Smooth muscle cell (in vitro differentiated cells): ENCODE data around the gene CASK. TPM values are rescaled to one million over a fixed set of nuclear protein-coding genes. Genes with fewer than 3 reads are reported as not detected.

Source experiments
- DNase-seq: peaks from one replicate; lab custom pipeline; 2025; ENCODE audit not compliant: unreplicated experiment; lab: John Stamatoyannopoulos, UW
- H2AFZ ChIP-seq: fragments of 200-600 bp; sonication (generic); 2 replicates; pipeline ENCODE4 v1.6.0; 2016; ENCODE audit warnings: antibody characterized with exemption, low read depth, mild to moderate bottlenecking
- H3F3A ChIP-seq: fragments of 200-600 bp; sonication (generic); 2 replicates; pipeline ENCODE4 v1.6.0; 2017; ENCODE audit warnings: antibody characterized with exemption, low read depth
- H3K27ac ChIP-seq: fragments of 200-600 bp; sonication (generic); 2 replicates; pipeline ENCODE4 v1.5.1; 2016; ENCODE audit warnings: low read depth, mild to moderate bottlenecking
- H3K27me3 ChIP-seq: fragments of 200-600 bp; sonication (generic); 2 replicates; pipeline ENCODE4 v1.6.1; 2016; ENCODE audit warnings: low read depth, mild to moderate bottlenecking
- H3K36me3 ChIP-seq: fragments of 200-600 bp; sonication (generic); 2 replicates; pipeline ENCODE4 v1.5.1; 2016; ENCODE audit warnings: low read depth
- H3K4me1 ChIP-seq: fragments of 200-600 bp; sonication (generic); 2 replicates; pipeline ENCODE4 v1.5.1; 2016; ENCODE audit warnings: low read depth
- H3K4me2 ChIP-seq: fragments of 200-600 bp; sonication (generic); 2 replicates; pipeline ENCODE4 v1.6.0; 2016; ENCODE audit warnings: mild to moderate bottlenecking
- H3K4me3 ChIP-seq: fragments of 200-600 bp; sonication (generic); 2 replicates; pipeline ENCODE4 v1.5.1; 2016; ENCODE audit warnings: mild to moderate bottlenecking
- H3K79me2 ChIP-seq: fragments of 200-600 bp; sonication (generic); 2 replicates; pipeline ENCODE4 v1.6.0; 2016; ENCODE audit warnings: low read depth, mild to moderate bottlenecking
- H3K9ac ChIP-seq: fragments of 200-600 bp; sonication (generic); 2 replicates; pipeline ENCODE4 v1.6.0; 2016; ENCODE audit warnings: low read depth
- H3K9me3 ChIP-seq: fragments of 200-600 bp; sonication (generic); replicated peaks from 2 replicates; pipeline ENCODE4 v1.5.1; 2016; ENCODE audit warnings: low read depth
- H4K20me1 ChIP-seq: fragments of 200-600 bp; sonication (generic); 2 replicates; pipeline ENCODE4 v1.6.0; 2016; ENCODE audit warnings: low read depth
- CTCF ChIP-seq: fragments of 200-600 bp; sonication (generic); IDR thresholded peaks from 2 replicates; pipeline ENCODE4 v1.5.1; 2017; ENCODE audit warnings: borderline replicate concordance, mild to moderate bottlenecking, antibody characterized with exemption; ENCODE audit not compliant: insufficient read depth, poor library complexity, severe bottlenecking
- WGBS: methylation state at CpG from one replicate; pipeline ENCODE4 v1.1.7; 2016; ENCODE audit warnings: low lambda C conversion rate; 5-methylcytosine and 5-hydroxymethylcytosine counted together
- polyA plus RNA-seq: library from polyadenylated mRNA; unstranded; fragments of >200 nt; fragmentation: Nextera tagmentation; extraction: Ambion mirVana; gene quantifications from 2 replicates; pipeline ENCODE4 v1.2.1, GENCODE V29; 2016
- total RNA-seq: library from RNA; depleted of rRNA; stranded (reverse); fragments of >200 nt; gene quantifications from 2 replicates; pipeline ENCODE4 v1.2.3, GENCODE V29; 2014

CASK gene
- total and polyA plus RNA-seq, 2 experiments from 2014 or later = 49.4 to 97.5 TPM

DNA sequence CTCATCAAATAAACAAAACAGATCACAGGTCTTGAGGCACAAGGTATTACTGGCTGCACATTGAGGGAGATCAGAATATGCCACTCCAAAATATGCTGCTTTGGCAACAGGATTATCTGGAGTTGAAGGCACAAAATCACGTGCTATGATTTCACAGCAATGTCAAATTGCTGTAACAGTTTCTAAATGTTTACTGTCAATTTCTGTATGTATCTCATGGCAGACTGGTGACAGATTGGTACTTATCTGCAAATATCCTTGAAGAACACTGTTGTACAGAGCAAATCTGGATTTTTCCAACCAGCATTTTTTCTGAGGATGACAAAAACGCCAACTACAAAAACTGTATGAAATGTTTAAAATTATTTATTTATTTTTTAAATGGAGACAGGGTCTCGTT, 172.6 kb downstream of the CASK start:
- no peak overlapping the region for H3K27ac ChIP-seq
- no peaks in the 10 kb centered on the region for H3K27me3 ChIP-seq
- no peak for TF ChIP-seq CTCF
- DNase-seq = no peak
- H3K9ac ChIP-seq = no peak overlapping the region
- no peak overlapping the region for H3K4me2 ChIP-seq
- WGBS = 73% methylated on average over 3 of the region's 3 CpGs
- H3K4me1 ChIP-seq = no peaks in the 10 kb centered on the region
- H3K4me3 ChIP-seq = no peak overlapping the region
- H4K20me1 ChIP-seq = peaks cover 13% of the 10 kb centered on the region
- H3K79me2 ChIP-seq = no peaks in the 10 kb centered on the region
- H3K9me3 ChIP-seq = no peaks in the 10 kb centered on the region
- H3F3A ChIP-seq = no peaks in the 10 kb centered on the region
- H3K36me3 ChIP-seq = no peaks in the 10 kb centered on the region
- no peak overlapping the region for H2AFZ ChIP-seq

GRCh38 chrX:41739871-41740270, 183.5 kb downstream of the CASK start:
- no peaks in the 10 kb centered on the region for H3K27me3 ChIP-seq
- H4K20me1 ChIP-seq = no peaks in the 10 kb centered on the region
- no peak overlapping the region for H3K27ac ChIP-seq
- no peaks in the 10 kb centered on the region for H3K4me1 ChIP-seq
- no peak overlapping the region for H3K4me3 ChIP-seq
- no peaks in the 10 kb centered on the region for H3K36me3 ChIP-seq
- no peak for TF ChIP-seq CTCF
- no peak for DNase-seq
- no peak overlapping the region for H3K9ac ChIP-seq
- H3K79me2 ChIP-seq = no peaks in the 10 kb centered on the region
- H3K4me2 ChIP-seq = no peak overlapping the region
- H3K9me3 ChIP-seq = peaks cover 4% of the 10 kb centered on the region
- WGBS = 90% methylated on average over 1 of the region's 1 CpG
- H3F3A ChIP-seq = no peaks in the 10 kb centered on the region
- H2AFZ ChIP-seq = no peak overlapping the region

DNA sequence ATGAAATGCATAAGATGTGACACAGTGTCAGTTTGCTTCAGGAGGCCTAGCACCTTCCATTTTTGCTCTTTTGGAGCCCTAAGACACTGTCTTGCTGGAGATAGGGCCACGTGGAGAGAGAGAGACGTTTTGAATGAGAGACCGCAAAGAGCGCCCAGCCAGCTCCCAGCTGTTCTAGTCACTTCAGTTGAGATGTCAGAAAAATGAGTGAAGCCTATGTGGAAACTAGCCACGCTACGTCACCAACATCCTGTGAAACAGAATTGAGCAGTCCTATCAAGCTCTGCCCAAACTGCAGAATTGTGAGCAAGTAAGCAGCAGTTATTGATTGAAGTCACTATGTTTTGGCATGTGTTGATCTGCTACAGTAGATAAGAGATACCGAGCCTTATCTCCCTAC, 186.3 kb downstream of the CASK start:
- TF ChIP-seq CTCF = no peak
- no peaks in the 10 kb centered on the region for H3K27me3 ChIP-seq
- 74% methylated on average over 7 of the region's 7 CpGs for WGBS
- H3F3A ChIP-seq = no peaks in the 10 kb centered on the region
- H3K4me1 ChIP-seq = peaks cover 3% of the 10 kb centered on the region
- H4K20me1 ChIP-seq = no peaks in the 10 kb centered on the region
- H3K9ac ChIP-seq = no peak overlapping the region
- H3K4me2 ChIP-seq = no peak overlapping the region
- H3K27ac ChIP-seq = no peak overlapping the region
- H3K4me3 ChIP-seq = no peak overlapping the region
- DNase-seq = no peak
- H2AFZ ChIP-seq = no peak overlapping the region
- H3K9me3 ChIP-seq = peaks cover 4% of the 10 kb centered on the region
- H3K36me3 ChIP-seq = no peaks in the 10 kb centered on the region
- no peaks in the 10 kb centered on the region for H3K79me2 ChIP-seq

DNA sequence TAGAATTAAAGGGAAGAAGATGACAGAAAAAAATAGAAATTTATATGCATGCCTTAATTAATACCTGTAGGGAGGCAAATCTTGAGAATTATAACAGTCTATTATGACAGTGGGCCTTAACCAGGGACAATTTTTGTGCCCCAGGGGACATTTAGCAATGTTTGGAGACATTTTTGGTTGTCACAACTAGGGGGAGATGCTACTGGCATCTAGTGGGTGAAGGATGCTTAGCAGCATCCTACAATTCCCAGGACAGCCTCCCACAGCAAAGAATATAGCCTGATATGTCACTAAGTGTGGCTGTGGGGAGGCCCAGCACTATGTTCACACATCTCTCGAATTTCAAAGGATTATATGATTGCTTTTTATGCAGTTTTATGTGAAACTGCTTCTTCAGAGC, 188.8 kb downstream of the CASK start:
- Histone ChIP-seq H3K79me2 (no peaks in the 10 kb centered on the region), H3K27ac (no peak overlapping the region), H3K9ac (no peak overlapping the region), H4K20me1 (no peaks in the 10 kb centered on the region), H3K27me3 (no peaks in the 10 kb centered on the region), H3K4me1 (peaks cover 3% of the 10 kb centered on the region), H3K4me2 (no peak overlapping the region), H3K36me3 (no peaks in the 10 kb centered on the region), H3K9me3 (peaks cover 4% of the 10 kb centered on the region), H3F3A (no peaks in the 10 kb centered on the region), H3K4me3 (no peak overlapping the region), H2AFZ (no peak overlapping the region)
- TF ChIP-seq CTCF = peak; percentile 9
- WGBS = 12% methylated on average over 1 of the region's 1 CpG
- no peak for DNase-seq
